Stimulated activated memory B cell treated with anti-CD40 and anti-IgM and Interleukin-4, amounts not matched to agents 10 μg/mL and 1 μg/mL and 100 μg/mL, for 72 hours (primary cell): ENCODE measurements around the gene DHRSX.
"Not testable (repeated sequence)": the region's sequence is repeated elsewhere in the genome, so short reads cannot be mapped to it uniquely, and the experiment has no call there.

Experiments
- ATAC-seq: fragments of 150-1000 bp; cut with Tn5 transposase; 2 replicates; pipeline ENCODE4 v1.10.0; 2021
- H3K27ac Mint-ChIP-seq: one replicate; pipeline ENCODE4 v1.8.0; 2022; ENCODE audit warnings: mild to moderate bottlenecking, mixed read lengths
- H3K27me3 Mint-ChIP-seq: one replicate; pipeline ENCODE4 v1.8.0; 2022; ENCODE audit warnings: mixed read lengths
- H3K36me3 Mint-ChIP-seq: one replicate; pipeline ENCODE4 v1.8.0; 2022; ENCODE audit warnings: mixed read lengths
- H3K4me1 Mint-ChIP-seq: one replicate; pipeline ENCODE4 v1.8.0; 2022; ENCODE audit warnings: mixed read lengths
- H3K4me3 Mint-ChIP-seq: one replicate; pipeline ENCODE4 v1.8.0; 2022; ENCODE audit warnings: mild to moderate bottlenecking, moderate library complexity, mixed read lengths
- H3K9me3 Mint-ChIP-seq: one replicate; pipeline ENCODE4 v1.8.0; 2022; ENCODE audit warnings: mixed read lengths

The DHRSX gene

DNA sequence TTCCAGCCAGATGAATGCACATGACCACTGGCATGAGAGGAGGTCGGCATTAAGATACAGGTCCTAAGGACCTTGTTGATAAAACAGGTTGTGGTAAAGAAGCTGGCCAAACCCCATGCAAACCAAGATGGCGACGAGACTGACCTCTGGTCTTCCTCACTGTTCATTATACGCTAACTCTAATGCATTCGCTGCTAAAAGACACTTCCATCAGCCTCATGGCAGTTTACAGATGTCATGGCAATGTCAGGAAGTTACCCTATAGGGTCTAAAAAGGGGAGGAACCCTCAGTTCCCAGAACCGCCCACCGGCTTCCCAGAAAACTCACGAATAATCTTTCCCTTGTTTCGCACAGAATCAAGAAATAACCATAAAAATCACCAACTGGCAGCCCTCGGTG, 182.4 kb downstream of the DHRSX start:
- no peak overlapping the region for H3K4me3 Mint-ChIP-seq
- no peak for ATAC-seq
- no peak overlapping the region for H3K27ac Mint-ChIP-seq
- peaks cover 2% of the 10 kb centered on the region for H3K9me3 Mint-ChIP-seq
- H3K27me3 Mint-ChIP-seq, result no peaks in the 10 kb centered on the region
- peaks cover 8% of the 10 kb centered on the region for H3K36me3 Mint-ChIP-seq
- peaks cover 8% of the 10 kb centered on the region for H3K4me1 Mint-ChIP-seq

DNA sequence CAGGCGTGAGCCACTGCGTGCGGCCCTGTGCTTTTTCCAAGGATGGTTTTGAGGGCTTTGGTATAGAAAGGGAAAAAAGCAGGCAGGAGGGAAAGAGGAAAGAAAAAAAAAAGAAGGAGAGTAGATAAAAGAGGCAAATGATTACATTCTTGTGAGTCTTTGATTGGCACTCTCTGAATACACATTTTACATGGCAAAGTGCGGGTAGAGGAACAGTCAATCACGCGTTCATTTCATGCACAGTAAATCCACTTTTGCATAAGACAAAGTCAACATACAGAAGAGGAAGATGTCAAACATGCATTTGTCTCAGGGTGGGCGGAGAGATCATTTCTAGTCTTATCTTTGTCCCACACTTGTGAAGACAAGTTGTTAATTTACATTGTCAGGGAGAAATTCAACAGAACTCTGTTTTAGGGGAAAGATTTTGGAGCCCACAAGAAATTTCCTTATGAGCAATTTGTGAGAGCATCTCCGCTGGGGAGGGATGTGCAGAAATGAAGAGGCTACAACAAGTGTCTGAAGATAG, 183.2 kb downstream of the DHRSX start:
- peaks cover 8% of the 10 kb centered on the region for H3K4me1 Mint-ChIP-seq
- H3K27ac Mint-ChIP-seq, result no peak overlapping the region
- peaks cover 8% of the 10 kb centered on the region for H3K36me3 Mint-ChIP-seq
- H3K27me3 Mint-ChIP-seq, result no peaks in the 10 kb centered on the region
- ATAC-seq, result no peak
- H3K9me3 Mint-ChIP-seq, result peaks cover 2% of the 10 kb centered on the region
- H3K4me3 Mint-ChIP-seq, result no peak overlapping the region

DNA sequence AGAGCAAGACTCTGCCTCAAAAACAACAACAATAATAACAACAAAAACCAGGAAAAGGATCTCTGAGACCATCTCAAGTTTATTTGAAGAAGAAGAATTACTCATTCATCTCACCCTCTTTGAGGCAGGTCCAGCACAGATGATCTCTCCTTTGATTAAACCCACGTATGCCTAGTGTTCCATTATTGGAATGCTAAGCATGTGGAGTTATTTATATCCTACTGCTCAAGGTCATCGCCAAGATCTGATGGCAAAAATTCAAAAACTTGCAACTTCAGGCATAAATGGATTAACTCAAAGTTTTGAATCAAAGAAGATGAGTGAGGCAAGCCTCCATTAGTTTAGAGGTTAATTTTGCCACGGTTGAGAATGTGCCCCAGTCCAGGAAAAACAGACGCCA, 184.2 kb downstream of the DHRSX start:
- no peak for ATAC-seq
- H3K4me3 Mint-ChIP-seq, result no peak overlapping the region
- peaks cover 5% of the 10 kb centered on the region for H3K4me1 Mint-ChIP-seq
- peaks cover 6% of the 10 kb centered on the region for H3K9me3 Mint-ChIP-seq
- H3K27ac Mint-ChIP-seq, result no peak overlapping the region
- H3K27me3 Mint-ChIP-seq, result no peaks in the 10 kb centered on the region
- peaks cover 15% of the 10 kb centered on the region for H3K36me3 Mint-ChIP-seq

DNA sequence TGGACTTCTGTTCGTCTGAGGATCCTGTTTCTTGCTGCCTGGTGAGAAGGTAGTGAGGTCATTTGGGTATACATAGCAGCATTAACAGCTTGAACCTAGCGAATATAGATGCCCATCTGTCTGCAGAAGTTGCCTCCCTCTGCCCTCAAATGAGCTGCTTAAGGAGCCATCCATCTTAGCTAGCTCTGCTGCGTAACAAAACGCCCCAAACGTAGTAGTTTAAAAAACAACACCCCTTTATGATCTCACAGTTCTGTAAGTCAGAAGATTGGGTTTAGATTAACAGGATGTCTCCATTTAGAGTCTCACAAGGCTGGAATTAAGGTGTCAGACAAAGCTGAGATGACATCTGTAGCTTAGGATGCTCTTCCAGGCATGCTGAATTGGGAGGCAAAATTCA, 185.3 kb downstream of the DHRSX start:
- no peaks in the 10 kb centered on the region for H3K27me3 Mint-ChIP-seq
- ATAC-seq, result no peak
- no peaks in the 10 kb centered on the region for H3K4me1 Mint-ChIP-seq
- no peak overlapping the region for H3K4me3 Mint-ChIP-seq
- H3K27ac Mint-ChIP-seq, result no peak overlapping the region
- H3K36me3 Mint-ChIP-seq, result peaks cover 26% of the 10 kb centered on the region
- H3K9me3 Mint-ChIP-seq, result peaks cover 6% of the 10 kb centered on the region

DNA sequence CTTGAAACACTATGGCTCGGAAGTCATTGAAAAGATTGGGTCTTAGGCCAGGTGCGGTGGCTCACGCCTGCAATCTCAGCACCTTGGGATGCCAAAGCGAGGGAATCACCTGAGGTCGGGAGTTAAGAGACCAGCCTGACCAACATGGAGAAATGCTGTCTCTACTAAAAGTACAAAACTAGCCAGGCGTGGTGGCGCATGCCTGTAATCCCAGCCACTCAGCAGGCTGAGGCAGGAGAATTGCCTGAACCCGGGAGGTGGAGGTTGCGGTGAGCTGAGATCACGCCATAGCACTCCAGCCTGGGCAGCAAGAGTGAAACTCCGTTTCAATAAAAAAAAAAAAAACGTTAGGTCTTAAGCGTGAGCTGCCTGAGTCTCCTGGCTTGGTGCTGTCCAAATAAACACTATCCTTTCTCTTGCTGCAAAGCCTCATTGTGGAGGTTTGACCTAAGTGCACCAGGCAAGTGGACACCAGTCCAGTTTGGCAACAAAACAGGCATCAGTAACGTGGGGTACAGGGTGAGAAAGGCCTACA, 185.9 kb downstream of the DHRSX start:
- H3K27ac Mint-ChIP-seq, result no peak overlapping the region
- no peak for ATAC-seq
- H3K4me1 Mint-ChIP-seq, result no peaks in the 10 kb centered on the region
- H3K4me3 Mint-ChIP-seq, result no peak overlapping the region
- H3K9me3 Mint-ChIP-seq, result peaks cover 6% of the 10 kb centered on the region
- H3K27me3 Mint-ChIP-seq, result no peaks in the 10 kb centered on the region
- H3K36me3 Mint-ChIP-seq, result peaks cover 30% of the 10 kb centered on the region

DNA sequence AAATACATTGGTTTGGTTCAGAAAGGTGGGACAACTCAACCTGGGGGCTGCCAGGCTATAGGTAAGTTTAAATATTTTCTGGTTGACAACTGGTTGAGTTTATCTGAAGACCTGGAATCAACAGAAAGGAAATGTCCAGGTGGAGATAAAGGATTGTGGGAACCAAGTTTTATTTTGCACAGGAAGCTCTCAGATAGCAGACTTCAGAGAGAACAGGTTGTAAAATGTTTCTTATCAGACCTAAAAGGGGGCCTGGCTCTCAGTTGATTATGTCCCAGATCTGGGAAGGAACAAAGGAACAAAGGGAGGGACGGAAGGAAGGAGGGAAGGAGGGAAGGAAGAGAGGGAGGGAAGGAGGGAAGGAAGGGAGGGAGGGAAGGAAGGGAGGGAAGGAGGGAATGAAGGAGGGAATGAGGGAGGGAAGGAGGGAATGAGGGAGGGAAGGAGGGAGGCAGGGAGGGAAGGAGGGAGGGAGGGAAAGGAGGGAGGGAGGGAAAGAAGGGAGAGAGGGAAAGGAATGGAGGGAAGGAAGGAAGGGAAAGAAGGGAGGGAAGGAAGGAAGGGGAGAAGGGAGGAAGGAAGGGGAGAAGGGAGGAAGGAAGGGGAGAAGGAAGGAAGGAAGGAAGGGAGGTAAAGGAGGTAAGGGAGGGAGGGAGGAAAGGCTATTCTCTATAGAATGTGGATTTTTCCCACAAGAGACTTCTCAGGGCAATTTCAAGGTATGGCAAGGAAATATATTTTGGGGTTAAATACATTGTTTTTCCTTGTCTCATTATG, 186.7 kb downstream of the DHRSX start:
- ATAC-seq, result no peak
- Mint-ChIP-seq H3K9me3 (peaks cover 6% of the 10 kb centered on the region), H3K27ac (no peak overlapping the region)

DNA sequence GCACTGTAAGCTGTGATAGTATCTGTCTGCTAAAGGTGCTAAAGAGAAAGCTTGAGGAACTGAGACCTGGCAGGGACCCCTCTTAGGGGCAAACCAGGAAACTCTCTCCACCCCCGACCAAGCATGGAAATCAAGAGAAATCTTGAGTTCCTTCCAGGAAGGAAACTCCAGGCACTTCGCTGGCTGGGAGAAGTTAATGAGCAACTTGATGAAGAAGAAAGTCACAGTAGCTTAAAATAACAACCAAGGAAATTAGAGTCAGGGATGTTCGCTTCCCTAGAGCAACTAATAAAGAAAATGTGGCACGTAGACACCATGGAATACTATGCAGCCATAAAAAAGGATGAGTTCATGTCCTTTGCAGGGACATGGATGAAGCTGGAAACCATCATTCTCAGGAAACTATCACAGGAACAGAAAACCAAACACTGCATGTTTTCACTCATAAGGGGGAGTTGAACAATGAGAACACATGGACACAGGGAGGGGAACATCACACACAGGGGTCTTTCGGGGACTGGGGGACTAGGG, 188.7 kb downstream of the DHRSX start:
- not testable (repeated sequence) for H3K4me3 Mint-ChIP-seq, ATAC-seq, H3K27ac Mint-ChIP-seq, H3K4me1 Mint-ChIP-seq, H3K9me3 Mint-ChIP-seq, H3K27me3 Mint-ChIP-seq
- H3K36me3 Mint-ChIP-seq, result peaks cover 32% of the 10 kb centered on the region

More for the DNA sequence above, 186.7 kb downstream of the DHRSX start:
- Mint-ChIP-seq H3K27me3 (no peaks in the 10 kb centered on the region), H3K4me3 (no peak overlapping the region), H3K36me3 (peaks cover 31% of the 10 kb centered on the region), H3K4me1 (no peaks in the 10 kb centered on the region)

DNA sequence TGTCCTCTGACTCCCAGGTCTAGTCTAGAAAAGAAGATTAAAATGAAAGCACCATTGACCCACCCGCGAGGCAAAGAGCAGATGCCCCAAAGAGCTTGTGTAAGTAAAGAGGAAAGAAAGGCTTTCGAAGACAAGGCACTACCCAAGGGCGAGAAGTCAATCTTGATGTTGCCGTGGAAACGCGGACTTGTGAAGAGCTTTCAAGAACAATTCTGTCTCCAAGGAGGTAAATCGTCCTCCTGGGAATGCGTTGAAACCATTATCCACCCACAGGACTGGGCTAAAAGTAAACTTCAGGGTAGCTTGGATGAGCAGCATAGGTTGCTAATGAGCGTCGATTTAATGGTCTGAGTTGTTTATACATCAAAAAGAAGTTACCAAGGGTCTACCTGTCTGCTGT, 189.3 kb downstream of the DHRSX start:
- Mint-ChIP-seq H3K9me3 (peaks cover 6% of the 10 kb centered on the region), H3K27me3 (no peaks in the 10 kb centered on the region), H3K4me3 (no peak overlapping the region), H3K36me3 (peaks cover 38% of the 10 kb centered on the region), H3K4me1 (no peaks in the 10 kb centered on the region), H3K27ac (no peak overlapping the region)
- no peak for ATAC-seq

DNA sequence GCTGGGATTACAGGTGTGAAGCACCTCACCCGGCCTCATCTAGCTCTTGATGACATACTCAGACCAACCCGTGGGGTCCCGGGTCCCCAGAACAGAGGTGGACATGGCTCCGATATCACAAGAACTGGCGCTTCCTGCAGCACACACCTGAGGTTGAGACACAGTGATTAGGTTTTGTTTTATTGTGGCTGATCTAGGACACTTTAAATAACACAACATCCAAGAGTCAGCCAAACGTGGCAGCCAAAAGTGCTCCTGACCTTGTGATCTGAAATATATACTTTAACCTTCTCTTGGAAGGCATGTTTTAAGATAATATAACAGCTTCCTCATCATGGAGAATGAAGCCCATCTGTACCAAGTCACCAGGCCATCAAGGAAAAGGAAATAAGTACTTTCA, 198.9 kb downstream of the DHRSX start:
- H3K27me3 Mint-ChIP-seq, result no peaks in the 10 kb centered on the region
- peaks cover 43% of the 10 kb centered on the region for H3K36me3 Mint-ChIP-seq
- H3K4me1 Mint-ChIP-seq, result no peaks in the 10 kb centered on the region
- no peak for ATAC-seq
- H3K9me3 Mint-ChIP-seq, result peaks cover 15% of the 10 kb centered on the region
- no peak overlapping the region for H3K27ac Mint-ChIP-seq
- no peak overlapping the region for H3K4me3 Mint-ChIP-seq

DNA sequence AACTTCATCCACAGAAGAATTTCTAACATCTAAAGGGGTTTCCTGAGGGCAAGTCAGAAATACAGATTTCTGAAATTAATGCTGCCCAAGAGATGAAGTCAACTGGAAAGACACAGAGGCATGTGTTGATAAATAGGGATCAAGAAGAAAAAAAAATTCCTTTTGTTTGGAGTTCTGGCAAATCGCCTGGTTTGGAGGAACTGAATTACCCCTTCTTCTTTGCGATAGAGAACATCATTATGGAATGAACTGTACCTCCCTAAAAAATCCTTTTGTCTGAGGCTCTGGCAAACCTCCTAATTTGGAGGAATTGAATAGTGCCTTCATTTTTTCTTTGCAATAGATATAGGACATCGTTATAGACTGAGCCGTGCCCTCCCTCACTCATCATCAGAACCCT, 200.9 kb downstream of the DHRSX start:
- Mint-ChIP-seq H3K4me3 (no peak overlapping the region), H3K27ac (no peak overlapping the region), H3K27me3 (no peaks in the 10 kb centered on the region), H3K9me3 (peaks cover 14% of the 10 kb centered on the region), H3K36me3 (peaks cover 30% of the 10 kb centered on the region), H3K4me1 (no peaks in the 10 kb centered on the region)
- ATAC-seq, result no peak

DNA sequence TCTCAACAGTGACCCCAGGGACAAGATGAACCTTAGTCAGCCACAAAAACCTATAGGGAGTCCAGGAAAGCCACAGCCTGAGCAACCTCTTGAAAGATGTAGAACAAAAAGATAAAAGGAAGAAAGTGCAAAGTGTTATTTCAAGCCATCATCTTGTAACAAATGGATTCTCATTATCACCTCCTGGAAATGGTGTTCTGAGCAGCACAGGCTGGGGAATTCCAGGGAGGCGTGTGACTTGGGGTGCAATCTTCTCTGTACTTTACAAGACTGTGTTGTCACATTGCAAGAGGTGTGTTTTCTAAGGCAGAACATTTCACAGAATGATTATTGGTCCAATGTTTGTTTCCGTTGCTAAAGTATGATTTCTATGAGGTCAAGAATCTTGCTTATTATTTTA, 214.0 kb downstream of the DHRSX start:
- peaks cover 64% of the 10 kb centered on the region for H3K36me3 Mint-ChIP-seq
- H3K27ac Mint-ChIP-seq, result no peak overlapping the region
- peaks cover 6% of the 10 kb centered on the region for H3K4me1 Mint-ChIP-seq
- no peak for ATAC-seq
- no peak overlapping the region for H3K4me3 Mint-ChIP-seq
- H3K9me3 Mint-ChIP-seq, result no peaks in the 10 kb centered on the region
- no peaks in the 10 kb centered on the region for H3K27me3 Mint-ChIP-seq

DNA sequence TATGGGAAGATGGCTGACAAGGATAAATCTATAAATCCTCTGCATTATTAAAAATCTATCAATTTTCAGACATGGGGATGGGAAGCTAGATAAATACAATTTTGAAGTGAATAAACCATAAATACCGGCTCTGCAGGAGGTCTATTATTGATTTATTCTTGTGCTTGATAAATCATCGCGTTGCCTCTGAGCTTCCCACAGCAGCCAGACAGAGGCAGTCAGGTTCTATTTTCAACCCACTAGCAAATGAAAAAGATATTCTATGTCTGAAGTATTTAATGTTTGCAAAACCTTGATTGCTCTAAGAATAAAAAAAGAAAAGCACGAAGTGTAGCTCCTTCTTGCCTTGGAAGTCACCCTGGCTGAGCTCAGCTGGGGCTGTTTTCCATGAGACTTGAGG, 216.2 kb downstream of the DHRSX start:
- Mint-ChIP-seq H3K36me3 (peaks cover 47% of the 10 kb centered on the region), H3K27ac (no peak overlapping the region), H3K9me3 (no peaks in the 10 kb centered on the region), H3K4me3 (no peak overlapping the region), H3K4me1 (peaks cover 6% of the 10 kb centered on the region), H3K27me3 (no peaks in the 10 kb centered on the region)
- no peak for ATAC-seq

DNA sequence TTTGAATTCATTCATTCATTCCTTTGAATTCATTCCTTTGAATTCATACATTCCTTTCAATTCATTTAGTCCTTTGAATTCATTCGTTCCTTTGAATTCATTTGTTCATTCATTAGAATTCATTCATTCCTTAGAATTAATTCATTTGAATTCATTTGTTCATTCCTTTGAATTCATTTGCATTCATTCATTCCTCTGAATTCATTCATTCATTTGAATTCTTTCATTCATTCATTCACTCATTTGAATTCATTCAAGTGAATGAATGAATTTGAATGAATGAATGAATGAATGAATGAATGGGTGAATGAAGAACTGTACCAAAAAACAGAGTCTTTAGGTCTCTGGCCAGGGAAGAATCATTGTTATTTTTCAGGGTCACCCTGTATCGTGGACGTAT, 216.6 kb downstream of the DHRSX start:
- Mint-ChIP-seq H3K9me3 (no peaks in the 10 kb centered on the region), H3K36me3 (peaks cover 43% of the 10 kb centered on the region), H3K27me3 (no peaks in the 10 kb centered on the region), H3K27ac (no peak overlapping the region), H3K4me1 (peaks cover 6% of the 10 kb centered on the region), H3K4me3 (no peak overlapping the region)
- no peak for ATAC-seq

DNA sequence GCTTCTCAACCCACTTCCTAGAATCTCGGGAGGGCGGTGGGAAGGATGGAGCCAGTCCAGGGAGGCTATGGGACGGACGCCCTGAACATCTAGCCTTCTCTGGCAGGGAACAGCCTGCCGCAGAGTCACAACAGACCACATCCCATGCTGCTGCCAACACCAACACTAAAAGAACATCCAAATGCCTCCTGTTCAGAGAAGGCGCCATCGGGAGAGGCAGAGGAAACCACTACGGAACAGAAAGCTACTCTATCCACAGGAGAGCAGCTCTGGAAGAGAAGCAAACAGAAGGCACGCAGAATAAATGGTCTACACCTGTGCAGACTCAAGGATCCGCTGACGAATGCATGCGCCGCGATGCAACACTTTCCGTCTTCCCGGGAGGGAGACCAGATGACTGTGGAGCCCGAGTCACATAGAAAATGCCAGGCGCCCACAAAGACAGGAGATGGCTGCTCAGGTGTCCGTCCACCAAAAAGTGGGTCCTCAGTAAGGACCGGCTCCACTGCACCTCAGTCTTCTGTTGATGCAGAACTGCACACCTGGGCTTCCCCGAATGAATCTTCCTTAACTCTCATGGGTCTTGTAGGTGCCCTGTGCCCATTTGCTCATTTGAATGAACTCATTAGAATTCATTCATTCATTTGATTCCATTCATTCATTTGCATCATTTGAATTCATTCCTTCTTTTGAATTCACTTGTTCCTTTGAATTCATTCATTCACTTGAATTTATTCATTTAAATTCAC, 217.5 kb downstream of the DHRSX start:
- H3K27ac Mint-ChIP-seq, result no peak overlapping the region
- no peak overlapping the region for H3K4me3 Mint-ChIP-seq
- no peak for ATAC-seq
- no peaks in the 10 kb centered on the region for H3K9me3 Mint-ChIP-seq
- peaks cover 39% of the 10 kb centered on the region for H3K36me3 Mint-ChIP-seq
- no peaks in the 10 kb centered on the region for H3K27me3 Mint-ChIP-seq
- peaks cover 6% of the 10 kb centered on the region for H3K4me1 Mint-ChIP-seq

DNA sequence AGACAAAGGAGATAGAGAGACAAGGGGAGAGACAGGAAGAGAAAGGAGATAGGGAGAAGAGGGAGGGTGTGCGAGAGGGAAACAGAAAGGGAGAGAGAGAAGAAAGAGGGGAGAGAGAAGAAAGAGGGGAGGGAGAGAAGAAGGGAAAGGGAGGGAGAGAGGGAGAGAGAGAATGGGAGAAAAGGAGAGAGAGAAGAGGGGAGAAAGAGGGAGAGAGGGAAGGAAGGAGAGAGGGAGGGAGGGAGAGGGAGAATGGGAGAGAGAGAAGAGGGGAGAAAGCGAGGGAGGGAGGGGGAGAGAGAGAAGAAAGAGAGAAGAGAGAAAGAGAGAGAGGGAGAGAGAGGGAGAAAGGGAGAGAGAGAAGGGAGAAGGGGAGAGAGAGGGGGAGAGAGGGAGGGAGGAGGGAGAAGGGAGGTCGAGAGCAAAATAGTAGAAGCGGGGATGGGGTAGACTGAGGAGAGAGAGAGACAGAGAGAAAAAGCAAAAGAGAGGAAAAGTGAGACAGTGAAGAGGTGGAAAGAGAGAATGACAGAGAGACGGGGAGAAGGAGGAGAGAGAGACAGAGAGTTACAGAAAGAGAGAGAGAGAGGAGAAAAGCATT, 218.2 kb downstream of the DHRSX start:
- H3K9me3 Mint-ChIP-seq, result no peaks in the 10 kb centered on the region
- no peak overlapping the region for H3K4me3 Mint-ChIP-seq
- no peak overlapping the region for H3K27ac Mint-ChIP-seq
- H3K4me1 Mint-ChIP-seq, result peaks cover 6% of the 10 kb centered on the region
- H3K27me3 Mint-ChIP-seq, result no peaks in the 10 kb centered on the region
- peaks cover 32% of the 10 kb centered on the region for H3K36me3 Mint-ChIP-seq
- no peak for ATAC-seq
